Glutamatergic neuron (in vitro differentiated cells): ENCODE data around the gene MUC12. TPM values are rescaled to one million over a fixed set of nuclear protein-coding genes. Genes with fewer than 3 reads are reported as not detected.

Experiments
- DNase-seq: peaks from one replicate; pipeline ENCODE4 v3.0.0; 2022
- H3K27ac Mint-ChIP-seq: one replicate; pipeline ENCODE4 v1.8.0; 2020; ENCODE audit warnings: mild to moderate bottlenecking, mixed read lengths, inconsistent platforms; ENCODE audit not compliant: unreplicated experiment
- H3K27me3 Mint-ChIP-seq: one replicate; pipeline ENCODE4 v1.8.0; 2020; ENCODE audit warnings: mild to moderate bottlenecking, moderate library complexity, mixed read lengths, inconsistent platforms; ENCODE audit not compliant: unreplicated experiment
- H3K36me3 Mint-ChIP-seq: one replicate; pipeline ENCODE4 v1.8.0; 2020; ENCODE audit warnings: mild to moderate bottlenecking, mixed read lengths, inconsistent platforms; ENCODE audit not compliant: unreplicated experiment
- H3K4me1 Mint-ChIP-seq: one replicate; pipeline ENCODE4 v1.8.0; 2020; ENCODE audit warnings: mild to moderate bottlenecking, low read depth, mixed read lengths, inconsistent platforms; ENCODE audit not compliant: unreplicated experiment
- H3K4me3 Mint-ChIP-seq: one replicate; pipeline ENCODE4 v1.8.0; 2020; ENCODE audit warnings: mild to moderate bottlenecking, mixed read lengths, inconsistent platforms; ENCODE audit not compliant: unreplicated experiment
- H3K9me3 Mint-ChIP-seq: one replicate; pipeline ENCODE4 v1.8.0; 2020; ENCODE audit warnings: mild to moderate bottlenecking, moderate library complexity, mixed read lengths, inconsistent platforms; ENCODE audit not compliant: unreplicated experiment
- total RNA-seq: library from RNA; stranded (reverse); fragmentation: NEBNext Ultra II Directional; extraction: Animal tissue kit (Norgen Biotek cat#: 25700); gene quantifications from one replicate; pipeline ENCODE4 v1.2.1, GENCODE V29; 2021; ENCODE audit not compliant: unreplicated experiment
- TF ChIP-seq, protein P1 (sequence below): fragments of 200-600 bp; sonication (generic); IDR thresholded peaks from one replicate; pipeline ENCODE4 v1.5.0; 2021; ENCODE audit not compliant: partially characterized antibody, unreplicated experiment

Gene MUC12
- total RNA-seq, 1 donor from 2014 or later, result 1.0 TPM

DNA sequence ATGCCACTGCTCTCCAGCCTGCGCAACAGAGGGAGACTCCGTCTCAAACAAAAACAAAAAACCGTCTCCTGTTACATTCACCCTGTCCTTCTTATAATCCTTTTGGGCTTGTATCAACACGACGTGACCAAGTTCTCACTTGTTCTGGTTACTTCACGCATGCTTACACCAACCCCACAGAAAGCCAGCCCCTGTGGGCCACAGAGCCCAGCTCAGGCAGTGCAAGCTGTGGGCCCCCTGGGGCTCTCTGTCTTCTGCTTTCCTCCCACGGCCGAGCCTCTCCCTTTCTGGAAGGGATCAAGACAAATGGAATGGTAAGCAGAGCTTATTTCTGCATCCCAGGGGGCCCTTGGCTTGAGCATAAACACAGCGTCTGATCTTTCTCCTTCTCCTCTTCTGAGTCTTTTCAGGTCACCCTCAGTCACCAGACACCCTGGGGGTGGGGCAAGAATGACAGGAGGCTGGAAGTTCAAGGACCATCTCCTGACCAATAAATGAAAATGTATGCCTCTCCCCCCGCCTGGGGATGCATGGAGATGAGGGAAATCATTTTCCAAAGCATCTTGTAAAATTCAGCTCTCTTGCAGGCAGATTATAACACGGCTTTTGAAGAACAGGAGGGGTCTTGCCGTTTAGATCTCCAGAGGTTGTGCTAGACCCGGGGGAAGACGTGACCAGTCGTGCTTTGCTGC lies 96.9 kb downstream of the MUC12 start:
- DNase-seq, result no peak
- H3K36me3 Mint-ChIP-seq, result no peaks in the 10 kb centered on the region
- TF ChIP-seq, protein P1, sequence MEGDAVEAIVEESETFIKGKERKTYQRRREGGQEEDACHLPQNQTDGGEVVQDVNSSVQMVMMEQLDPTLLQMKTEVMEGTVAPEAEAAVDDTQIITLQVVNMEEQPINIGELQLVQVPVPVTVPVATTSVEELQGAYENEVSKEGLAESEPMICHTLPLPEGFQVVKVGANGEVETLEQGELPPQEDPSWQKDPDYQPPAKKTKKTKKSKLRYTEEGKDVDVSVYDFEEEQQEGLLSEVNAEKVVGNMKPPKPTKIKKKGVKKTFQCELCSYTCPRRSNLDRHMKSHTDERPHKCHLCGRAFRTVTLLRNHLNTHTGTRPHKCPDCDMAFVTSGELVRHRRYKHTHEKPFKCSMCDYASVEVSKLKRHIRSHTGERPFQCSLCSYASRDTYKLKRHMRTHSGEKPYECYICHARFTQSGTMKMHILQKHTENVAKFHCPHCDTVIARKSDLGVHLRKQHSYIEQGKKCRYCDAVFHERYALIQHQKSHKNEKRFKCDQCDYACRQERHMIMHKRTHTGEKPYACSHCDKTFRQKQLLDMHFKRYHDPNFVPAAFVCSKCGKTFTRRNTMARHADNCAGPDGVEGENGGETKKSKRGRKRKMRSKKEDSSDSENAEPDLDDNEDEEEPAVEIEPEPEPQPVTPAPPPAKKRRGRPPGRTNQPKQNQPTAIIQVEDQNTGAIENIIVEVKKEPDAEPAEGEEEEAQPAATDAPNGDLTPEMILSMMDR, result no peak
- H3K4me3 Mint-ChIP-seq, result no peak overlapping the region
- peaks cover 1% of the 10 kb centered on the region for H3K9me3 Mint-ChIP-seq
- H3K4me1 Mint-ChIP-seq, result peaks cover 8% of the 10 kb centered on the region
- peak overlapping the region; percentile 62 for H3K27ac Mint-ChIP-seq
- peaks cover 9% of the 10 kb centered on the region for H3K27me3 Mint-ChIP-seq

DNA sequence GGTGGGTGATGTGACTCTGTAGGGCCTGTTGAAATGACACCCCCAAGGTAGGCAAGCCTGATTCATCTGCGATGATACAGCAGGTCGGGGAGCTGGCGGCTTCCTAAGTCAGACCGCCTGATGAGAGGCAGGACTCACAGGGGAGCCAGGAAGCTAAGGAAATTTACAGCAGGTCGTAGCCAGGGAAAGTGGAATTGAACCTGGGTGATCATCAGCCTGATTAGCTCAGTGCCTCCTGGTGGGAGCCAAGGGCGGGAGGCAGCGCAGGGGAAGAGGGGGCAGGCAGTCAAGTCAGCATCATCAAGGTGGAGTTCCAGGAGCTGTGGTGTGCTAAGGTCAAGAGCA lies 97.4 kb downstream of the MUC12 start:
- Mint-ChIP-seq H3K36me3 (no peaks in the 10 kb centered on the region), H3K4me1 (peaks cover 8% of the 10 kb centered on the region), H3K4me3 (no peak overlapping the region), H3K27me3 (peaks cover 9% of the 10 kb centered on the region), H3K9me3 (peaks cover 1% of the 10 kb centered on the region), H3K27ac (no peak overlapping the region)
- no peak for DNase-seq
- TF ChIP-seq, protein P1, result no peak

DNA sequence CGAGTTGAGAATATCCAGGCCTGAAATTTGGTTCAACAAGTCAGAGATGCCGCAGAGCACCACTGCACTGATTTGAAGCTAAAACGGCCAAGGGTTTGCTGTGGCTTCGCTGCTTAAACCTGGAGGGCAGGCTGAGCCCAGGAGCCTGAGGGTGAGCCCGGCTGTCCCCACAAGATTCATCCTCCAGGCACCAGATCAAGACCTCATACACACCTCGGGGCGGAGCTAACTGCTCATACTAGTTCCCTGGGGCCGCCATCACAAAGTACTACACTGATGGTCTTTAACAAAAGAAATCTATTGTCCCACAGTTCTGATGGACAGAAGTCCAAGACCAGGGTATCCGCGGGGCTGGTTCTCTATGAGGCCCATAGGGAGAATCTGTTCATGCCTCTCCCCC lies 99.0 kb downstream of the MUC12 start:
- DNase-seq, result no peak
- TF ChIP-seq, protein P1, result no peak
- H3K27me3 Mint-ChIP-seq, result peaks cover 5% of the 10 kb centered on the region
- H3K9me3 Mint-ChIP-seq, result peaks cover 1% of the 10 kb centered on the region
- H3K4me1 Mint-ChIP-seq, result peaks cover 8% of the 10 kb centered on the region
- H3K4me3 Mint-ChIP-seq, result no peak overlapping the region
- H3K27ac Mint-ChIP-seq, result no peak overlapping the region
- no peaks in the 10 kb centered on the region for H3K36me3 Mint-ChIP-seq

Other genes starting within 250 kb of the MUC12 start
- not detected for gene EPO, start 249.1 kb upstream of the MUC12 start, total RNA-seq
- not detected for gene ZAN, start 236.0 kb upstream of the MUC12 start, total RNA-seq
- gene EPHB4, start 142.0 kb upstream of the MUC12 start, total RNA-seq, result 21.5 TPM
- gene SLC12A9, start 116.9 kb upstream of the MUC12 start, total RNA-seq, result 36.7 TPM
- gene TRIP6, start 102.2 kb upstream of the MUC12 start, total RNA-seq, result 13.1 TPM
- gene SRRT, start 94.5 kb upstream of the MUC12 start, total RNA-seq, result 213 TPM
- gene UFSP1, start 79.8 kb upstream of the MUC12 start, total RNA-seq, result 3.2 TPM
- gene ACHE, start 73.7 kb upstream of the MUC12 start, total RNA-seq, result 30.0 TPM
- 6.3 TPM for gene MUC3A, start 20.0 kb upstream of the MUC12 start, total RNA-seq
- gene MUC17, start 50.5 kb downstream of the MUC12 start, total RNA-seq, result not detected
- gene TRIM56, start 115.9 kb downstream of the MUC12 start, total RNA-seq, result 0.61 TPM
- gene SERPINE1, start 157.5 kb downstream of the MUC12 start, total RNA-seq, result not detected
- 50.4 TPM for gene AP1S1, start 184.9 kb downstream of the MUC12 start, total RNA-seq
- 8.4 TPM for gene VGF, start 196.0 kb downstream of the MUC12 start, total RNA-seq
- gene NAT16, start 210.7 kb downstream of the MUC12 start, total RNA-seq, result 2.4 TPM
- gene MOGAT3, start 231.5 kb downstream of the MUC12 start, total RNA-seq, result not detected
- 47.1 TPM for gene PLOD3, start 248.0 kb downstream of the MUC12 start, total RNA-seq
- gene ZNHIT1, start 248.6 kb downstream of the MUC12 start, total RNA-seq, result 60.8 TPM